Erythroblast (primary cell): ENCODE measurements around the gene ARID1B.

Experiments used
- DNase-seq, 2 experiments: peaks; one replicate each; lab custom pipeline; 2025; lab: John Stamatoyannopoulos, UW
- GATA1 ChIP-seq: IDR thresholded peaks from 2 replicates; pipeline ENCODE4 v1.6.1; 2011; ENCODE audit warnings: low read depth, mild to moderate bottlenecking, control low read depth, low read length, moderate library complexity
- POLR2A ChIP-seq: IDR thresholded peaks from 2 replicates; pipeline ENCODE4 v1.6.1; 2011; ENCODE audit warnings: mild to moderate bottlenecking, low read length

ARID1B gene

DNA sequence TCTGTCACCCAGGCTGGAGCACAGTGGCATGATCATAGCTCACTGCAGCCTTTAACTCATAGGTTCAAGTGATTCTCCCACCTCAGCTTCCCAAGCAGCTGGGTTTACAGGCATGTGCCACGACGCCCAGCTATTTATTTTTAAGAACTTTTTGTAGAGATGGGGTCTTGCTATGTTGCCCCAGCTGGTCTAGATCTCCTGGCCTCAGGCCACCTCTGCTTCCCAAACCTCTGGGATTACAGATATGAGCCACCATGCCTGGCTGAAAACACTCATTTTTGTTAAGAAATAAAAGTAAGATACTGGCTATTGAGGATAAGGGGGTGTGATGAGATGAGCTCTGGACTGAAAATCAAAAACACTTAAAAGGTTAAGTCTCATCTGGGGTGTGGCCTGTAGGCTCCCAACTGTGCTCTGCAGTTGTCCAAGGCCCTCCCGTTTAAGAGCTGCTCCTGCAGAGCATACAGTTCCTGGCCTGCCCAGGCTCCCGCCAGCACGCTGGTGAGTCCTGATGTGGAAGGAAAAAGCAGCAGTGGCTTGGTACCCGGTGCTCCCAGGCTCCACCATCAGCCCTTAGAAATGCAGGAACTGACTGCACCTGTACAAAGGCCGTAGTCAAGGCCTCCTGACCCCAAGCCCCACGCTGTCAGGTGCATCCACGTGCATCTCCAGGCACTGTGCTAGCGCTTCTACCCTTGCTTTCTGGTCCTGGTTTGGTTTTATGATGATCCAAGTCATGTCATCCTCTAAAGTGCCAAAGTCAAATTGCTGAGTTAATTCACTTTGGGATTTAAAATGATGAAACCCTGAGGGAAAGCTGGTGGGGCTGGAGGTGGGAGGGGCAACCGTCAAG is 434.7 kb downstream of the ARID1B start:
- no peak for DNase-seq
- TF ChIP-seq POLR2A (no peak), GATA1 (no peak)

GRCh38 chr6:157213426-157213825 is 436.2 kb downstream of the ARID1B start:
- DNase-seq: no peak
- no peak for TF ChIP-seq GATA1
- TF ChIP-seq POLR2A: no peak

DNA sequence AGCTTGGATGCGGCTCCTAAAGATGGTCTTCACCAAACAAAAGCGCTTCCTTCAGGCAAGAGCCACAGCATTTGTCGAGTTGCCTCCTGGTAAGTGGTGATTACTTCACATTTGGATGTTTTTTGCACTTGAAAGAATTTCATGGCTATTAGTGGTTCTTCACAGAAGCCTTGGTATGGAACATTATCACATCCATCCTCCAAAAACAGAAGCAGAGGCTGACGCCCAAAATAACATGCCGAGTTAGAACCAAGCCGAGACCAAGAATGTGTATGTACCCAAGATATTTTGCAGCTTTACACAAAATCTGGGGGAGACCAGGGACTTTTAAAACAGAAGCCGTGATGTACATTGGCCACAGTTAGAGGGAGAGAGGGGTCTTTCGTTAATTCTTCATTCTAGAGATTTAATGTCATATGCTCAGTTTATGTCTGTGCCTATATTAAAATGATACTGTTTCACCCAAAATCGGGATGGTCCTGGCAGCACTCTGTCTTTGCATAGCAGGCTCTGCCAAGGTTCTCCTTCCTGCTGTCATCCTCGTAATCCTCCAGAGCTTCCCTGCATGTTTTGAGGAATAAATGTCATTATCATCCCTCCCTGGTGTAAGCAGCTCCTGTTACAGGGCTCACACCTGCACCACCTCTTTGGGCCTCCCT is 436.9 kb downstream of the ARID1B start:
- TF ChIP-seq GATA1 (no peak), POLR2A (no peak)
- no peak for DNase-seq

- DNase-seq: no peak
- no peak for TF ChIP-seq POLR2A
These were observed 438.5 kb downstream of the ARID1B start for GRCh38 chr6:157215717-157216116.

- DNase-seq: no peak
- no peak for TF ChIP-seq POLR2A
- TF ChIP-seq GATA1: no peak
These were observed 439.4 kb downstream of the ARID1B start for GRCh38 chr6:157216570-157216969.

DNA sequence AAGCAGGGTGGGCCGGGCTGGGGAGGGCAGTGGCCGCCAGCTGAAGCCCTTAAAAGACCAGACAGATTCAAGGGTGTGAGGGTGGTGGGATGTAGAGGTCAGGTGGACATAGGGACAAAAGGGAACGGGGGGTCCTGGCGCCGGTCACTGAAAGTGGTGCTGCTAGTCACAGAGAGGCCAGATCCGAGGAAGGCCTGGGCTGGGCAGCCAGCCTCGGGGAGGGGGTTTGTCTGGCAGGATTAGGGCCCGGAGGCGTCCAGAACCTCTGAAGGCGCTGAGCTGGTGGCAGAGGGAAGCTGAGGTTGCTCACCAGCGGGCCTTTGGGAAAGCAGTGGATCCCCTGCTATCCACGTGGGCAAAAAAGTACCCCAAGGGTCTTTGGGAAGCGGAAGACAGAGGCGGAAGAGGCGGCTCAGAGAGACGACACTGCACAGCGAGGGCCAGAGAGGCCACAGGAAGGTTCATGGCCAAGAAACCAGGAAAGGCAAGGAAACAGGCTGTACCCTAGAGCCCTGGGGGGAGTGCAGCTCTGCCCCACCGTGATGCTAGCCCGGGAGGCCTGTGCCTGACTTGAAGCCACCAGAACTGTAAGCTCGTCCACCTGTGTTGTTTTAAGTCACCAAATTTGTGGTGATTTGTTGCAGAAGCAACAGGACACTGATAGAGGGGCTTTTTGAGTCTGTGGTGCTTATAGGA is 440.2 kb downstream of the ARID1B start:
- no peak for DNase-seq
- TF ChIP-seq POLR2A (no peak), GATA1 (no peak)

DNA sequence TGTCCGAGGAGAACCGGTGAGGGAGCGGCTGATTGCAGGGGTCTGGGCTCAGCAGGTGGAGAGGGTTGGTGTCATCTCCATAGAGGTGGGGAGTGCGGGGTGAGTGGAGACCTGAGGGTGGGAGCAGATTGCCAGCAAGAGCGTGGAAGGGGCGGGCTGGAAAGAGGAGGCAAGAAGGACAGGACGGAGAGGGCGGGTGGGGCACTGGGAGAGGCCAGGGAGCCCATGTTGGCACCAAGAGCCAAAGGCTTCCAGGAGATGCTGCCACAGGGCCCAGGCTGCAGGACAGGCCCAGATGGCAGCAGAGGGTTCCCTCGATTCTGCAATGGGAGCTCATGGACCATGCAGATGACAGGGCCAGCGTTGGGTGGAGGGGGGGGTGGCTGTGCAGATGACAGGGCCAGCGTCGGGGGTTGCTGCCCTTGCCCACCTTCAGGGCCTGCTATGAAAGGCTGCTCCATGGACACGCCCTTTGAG is 440.8 kb downstream of the ARID1B start:
- no peak for TF ChIP-seq GATA1
- TF ChIP-seq POLR2A: no peak
- no peak for DNase-seq

DNA sequence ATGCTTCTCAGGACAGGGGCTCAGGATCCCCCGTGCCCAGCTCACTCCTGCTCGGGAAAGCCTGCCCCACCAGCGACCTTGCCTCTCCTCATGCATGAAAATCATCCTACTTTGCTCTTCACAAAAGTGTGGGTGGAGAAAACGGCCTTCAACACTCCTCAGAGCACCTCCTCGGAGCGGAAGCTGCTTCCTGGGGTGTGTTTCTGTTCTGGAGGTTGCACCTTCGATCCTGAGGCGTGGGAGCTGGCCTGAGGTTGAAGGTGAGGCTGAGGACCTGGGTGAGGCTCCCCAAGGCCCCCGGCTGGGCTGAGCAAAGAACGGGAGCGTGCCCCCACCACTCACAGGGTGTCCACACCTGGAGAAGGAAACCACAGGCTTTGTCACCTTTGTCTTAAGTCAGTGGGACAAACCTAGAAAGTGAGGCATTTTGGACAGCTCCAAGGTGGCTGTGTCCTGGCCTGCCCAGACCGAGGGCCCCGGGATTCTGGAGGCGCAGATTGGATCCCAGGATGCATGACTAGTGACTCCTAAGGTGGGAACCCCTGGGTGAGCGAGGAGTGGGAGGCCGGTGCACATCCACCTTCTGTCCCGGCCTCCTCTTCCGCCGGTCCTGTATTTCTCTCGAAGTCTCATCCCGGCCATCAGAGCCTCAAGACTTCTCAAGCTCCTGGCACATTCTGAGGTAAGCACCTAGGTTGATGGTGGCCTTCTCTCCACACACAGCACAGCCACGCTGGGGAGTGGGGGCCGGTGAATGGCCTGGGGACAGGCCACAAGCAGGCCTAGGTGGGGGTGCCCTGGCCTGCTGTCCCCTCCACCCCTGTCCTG is 441.4 kb downstream of the ARID1B start:
- DNase-seq: no peak
- TF ChIP-seq GATA1 (no peak), POLR2A (no peak)

DNA sequence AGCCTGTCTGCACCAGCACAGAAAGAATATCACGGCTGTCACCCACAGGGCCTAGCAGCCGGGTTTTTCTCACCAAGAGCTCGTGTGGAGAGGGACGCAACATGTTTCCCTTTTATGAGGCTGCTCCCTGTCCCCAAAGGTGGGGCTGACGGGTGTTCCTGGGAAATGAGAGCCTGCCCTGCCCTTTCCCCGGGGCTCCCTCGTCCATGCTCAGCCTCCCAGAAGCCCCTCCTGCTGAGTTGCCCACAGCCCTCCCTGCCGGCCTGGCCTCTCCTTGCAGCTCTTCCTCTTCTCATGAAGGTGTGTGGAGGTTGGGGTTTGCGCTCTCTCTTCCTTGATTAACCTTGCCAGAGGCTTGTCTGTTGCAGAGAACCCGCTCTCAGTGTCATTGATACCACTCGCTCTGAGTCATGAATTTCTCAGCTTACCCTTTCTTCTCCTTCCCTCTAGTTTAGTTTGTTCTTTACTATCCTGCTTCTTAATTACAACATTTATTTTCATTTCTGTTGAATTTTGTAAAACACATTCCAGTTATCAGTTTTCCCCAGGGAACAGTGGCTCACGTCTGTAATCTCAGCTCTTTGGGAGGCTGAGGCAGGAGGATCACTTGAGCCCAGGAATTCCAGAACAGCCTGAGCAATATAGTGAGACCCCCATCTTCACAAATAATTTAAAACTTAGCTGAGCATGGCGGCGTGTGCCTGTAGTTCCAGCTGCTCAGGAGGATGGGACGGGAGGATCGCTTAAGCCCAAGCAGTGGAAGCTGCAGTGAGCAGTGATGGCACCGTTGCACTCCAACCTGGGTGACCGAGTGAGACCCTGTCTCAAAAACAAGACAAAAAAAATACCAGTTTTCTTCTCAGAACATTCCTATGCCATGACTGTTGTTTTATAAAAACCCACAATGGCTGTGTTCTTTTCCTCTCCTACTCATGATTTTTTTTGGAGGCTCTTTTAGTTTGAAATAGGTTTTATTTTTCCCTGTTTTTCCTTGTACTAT is 442.3 kb downstream of the ARID1B start:
- TF ChIP-seq GATA1 (no peak), POLR2A (no peak)
- DNase-seq: no peak

DNA sequence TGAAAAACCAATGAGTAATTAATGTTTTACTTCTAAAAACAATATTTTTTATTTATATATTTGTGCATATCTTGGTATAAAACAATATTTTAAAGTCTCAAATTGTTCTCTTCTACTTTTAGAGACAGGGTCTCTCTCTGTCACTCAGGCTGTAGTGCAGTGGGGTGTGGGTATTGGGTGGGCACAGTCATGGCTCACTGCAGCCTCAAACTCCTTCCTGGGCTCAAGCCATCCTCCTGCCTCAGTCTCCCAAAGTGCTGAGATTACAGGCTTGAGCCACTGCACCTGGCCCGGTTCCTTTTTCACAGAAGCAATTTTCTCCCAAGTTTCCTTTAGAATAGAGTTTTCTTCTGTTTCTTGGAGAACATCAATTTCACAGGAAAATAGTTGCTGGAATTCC is 443.3 kb downstream of the ARID1B start:
- DNase-seq: no peak
- TF ChIP-seq GATA1 (no peak), POLR2A (no peak)

DNA sequence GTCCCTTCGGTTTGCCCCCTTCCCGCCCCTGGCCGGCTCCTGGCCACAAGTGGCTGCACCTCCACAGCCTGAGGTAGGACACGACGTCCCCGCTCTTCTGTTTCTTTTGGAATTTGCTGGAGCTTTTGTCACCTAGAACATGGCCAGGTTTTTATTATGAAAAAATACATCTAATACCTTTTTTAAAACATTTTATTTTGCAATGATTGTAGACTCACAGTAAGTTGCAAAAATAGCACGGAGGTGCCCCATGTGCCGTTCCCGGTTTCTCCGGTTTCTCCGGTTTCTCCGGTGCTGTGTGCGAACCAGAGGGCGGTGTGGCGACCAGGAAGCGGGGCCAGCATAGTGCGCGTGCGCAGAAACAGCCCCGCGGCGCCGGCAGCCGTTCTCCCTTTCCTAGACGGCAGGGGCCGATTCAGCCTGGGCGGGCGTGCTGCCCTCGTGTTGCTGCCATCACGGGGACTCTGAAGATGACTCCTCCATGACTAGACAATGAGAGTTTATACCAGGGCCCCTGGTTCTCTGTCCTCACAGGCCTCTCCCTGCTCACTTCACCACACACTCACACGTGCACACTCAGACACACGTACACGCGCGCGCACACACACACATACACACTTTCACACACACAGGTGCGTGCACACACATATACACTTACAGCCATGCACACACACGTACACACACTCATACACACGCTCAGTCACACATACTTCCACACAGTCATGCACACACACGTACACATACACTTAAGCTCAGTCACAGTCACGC is 444.1 kb downstream of the ARID1B start:
- TF ChIP-seq POLR2A: peak; percentile 41
- no peak for TF ChIP-seq GATA1
- peak; percentile 87 to 89 for DNase-seq
